22Rv1 (cell line): ENCODE measurements around the gene DPY19L1.

ENCODE experiments used
- CTCF ChIP-seq: fragments of 450-650 bp; IDR thresholded peaks from 2 replicates; pipeline ENCODE4 v1.5.1; 2017; ENCODE audit warnings: mild to moderate bottlenecking
- ZFX ChIP-seq: fragments of 450-650 bp; IDR thresholded peaks from 2 replicates; pipeline ENCODE4 v1.6.1; 2017; ENCODE audit warnings: antibody characterized with exemption, borderline replicate concordance

- TF ChIP-seq CTCF (no peak), ZFX (no peak)
These were observed 135.1 kb downstream of the DPY19L1 start for GRCh38 chr7:34902182-34902581.
